Neuron (in vitro differentiated cells): ENCODE results near the gene ZNF205.
"Not testable (repeated sequence)": the region's sequence is repeated elsewhere in the genome, so short reads cannot be mapped to it uniquely, and the experiment has no call there.

Source experiments
- H2AFZ ChIP-seq: one replicate; pipeline ENCODE4 v1.6.1; 2013; ENCODE audit warnings: low read depth, mild to moderate bottlenecking, inconsistent platforms, low read length, moderate library complexity
- H3K27me3 ChIP-seq: one replicate; pipeline ENCODE4 v1.6.1; 2013; ENCODE audit warnings: low read length; ENCODE audit not compliant: insufficient read depth
- H3K36me3 ChIP-seq: one replicate; pipeline ENCODE4 v1.6.1; 2013; ENCODE audit warnings: low read length; ENCODE audit not compliant: insufficient read depth
- H3K4me1 ChIP-seq: one replicate; pipeline ENCODE4 v1.6.1; 2013; ENCODE audit warnings: low read length; ENCODE audit not compliant: insufficient read depth
- H3K4me3 ChIP-seq: 2 replicates; pipeline ENCODE4 v1.5.1; 2013; ENCODE audit warnings: mild to moderate bottlenecking, low read length, moderate library complexity
- H3K9me3 ChIP-seq: one replicate; pipeline ENCODE4 v1.6.1; 2013; ENCODE audit warnings: low read length

ZNF205 gene

GRCh38 chr16:3157229-3158025, 45.0 kb downstream of the ZNF205 start:
- Histone ChIP-seq H2AFZ (peak overlapping the region; percentile 81), H3K27me3 (peaks cover 3% of the 10 kb centered on the region), H3K4me3 (peak overlapping the region; percentile 55), H3K9me3 (no peaks in the 10 kb centered on the region), H3K36me3 (no peaks in the 10 kb centered on the region), H3K4me1 (peaks cover 3% of the 10 kb centered on the region)

GRCh38 chr16:3158026-3158509, 45.7 kb downstream of the ZNF205 start:
- Histone ChIP-seq H3K4me1 (peaks cover 3% of the 10 kb centered on the region), H3K27me3 (peaks cover 3% of the 10 kb centered on the region)

GRCh38 chr16:3158510-3159314, 46.3 kb downstream of the ZNF205 start:
- peak overlapping the region; percentile 55 for H3K4me3 ChIP-seq
- peak overlapping the region; percentile 81 for H2AFZ ChIP-seq
- H3K27me3 ChIP-seq = peaks cover 7% of the 10 kb centered on the region
- no peaks in the 10 kb centered on the region for H3K9me3 ChIP-seq
- peaks cover 3% of the 10 kb centered on the region for H3K4me1 ChIP-seq
- no peaks in the 10 kb centered on the region for H3K36me3 ChIP-seq

More at GRCh38 chr16:3158026-3158509, 45.7 kb downstream of the ZNF205 start:
- no peaks in the 10 kb centered on the region for H3K9me3 ChIP-seq
- H3K36me3 ChIP-seq = no peaks in the 10 kb centered on the region
- H2AFZ ChIP-seq = peak overlapping the region; percentile 81
- H3K4me3 ChIP-seq = peak overlapping the region; percentile 55

GRCh38 chr16:3161235-3162018, 49.0 kb downstream of the ZNF205 start:
- Histone ChIP-seq H3K4me3 (no peak overlapping the region), H3K4me1 (peaks cover 3% of the 10 kb centered on the region), H3K9me3 (no peaks in the 10 kb centered on the region), H2AFZ (no peak overlapping the region), H3K27me3 (peaks cover 7% of the 10 kb centered on the region), H3K36me3 (no peaks in the 10 kb centered on the region)

GRCh38 chr16:3164121-3164991, 52.0 kb downstream of the ZNF205 start:
- Histone ChIP-seq H2AFZ (no peak overlapping the region), H3K4me3 (no peak overlapping the region), H3K36me3 (no peaks in the 10 kb centered on the region), H3K4me1 (no peaks in the 10 kb centered on the region), H3K9me3 (no peaks in the 10 kb centered on the region), H3K27me3 (peaks cover 19% of the 10 kb centered on the region)

GRCh38 chr16:3165111-3165822, 52.9 kb downstream of the ZNF205 start:
- no peak overlapping the region for H2AFZ ChIP-seq
- H3K4me1 ChIP-seq = no peaks in the 10 kb centered on the region
- no peaks in the 10 kb centered on the region for H3K36me3 ChIP-seq
- peaks cover 26% of the 10 kb centered on the region for H3K27me3 ChIP-seq
- no peaks in the 10 kb centered on the region for H3K9me3 ChIP-seq
- no peak overlapping the region for H3K4me3 ChIP-seq

- Histone ChIP-seq H3K4me1 (peaks cover 7% of the 10 kb centered on the region), H3K27me3 (peaks cover 38% of the 10 kb centered on the region), H3K36me3 (no peaks in the 10 kb centered on the region), H3K9me3 (no peaks in the 10 kb centered on the region), H2AFZ (no peak overlapping the region), H3K4me3 (no peak overlapping the region)
Observed at GRCh38 chr16:3166505-3166886, 54.1 kb downstream of the ZNF205 start.

- H3K9me3 ChIP-seq, H3K4me3 ChIP-seq, H3K4me1 ChIP-seq, H3K36me3 ChIP-seq, H2AFZ ChIP-seq: not testable (repeated sequence)
- peaks cover 50% of the 10 kb centered on the region for H3K27me3 ChIP-seq
Observed at GRCh38 chr16:3168729-3169128, 56.3 kb downstream of the ZNF205 start.
